ENCODE measurements around the gene EXOSC7.
"Not testable (repeated sequence)": the region's sequence is repeated elsewhere in the genome, so short reads cannot be mapped to it uniquely, and the experiment has no call there.

The EXOSC7 gene

GRCh38 chr3:44976002-44976815 lies at the start of gene EXOSC7, which contains the start of gene ZDHHC3:
EXOSC7 (plus strand) TSS chr3:44976244; CDS start chr3:44976278, 34 bp downstream.
ZDHHC3 (minus strand) TSS chr3:44976174; CDS start chr3:44959436, 16,738 bp downstream.
- DNase-seq: peak; percentile 38

- no peak for DNase-seq
These were observed 49.1 kb upstream of the EXOSC7 start for GRCh38 chr3:44926921-44927320.

GRCh38 chr3:44927371-44927770 lies 48.7 kb upstream of the EXOSC7 start:
- no peak for DNase-seq

- DNase-seq: no peak
These were observed 46.3 kb upstream of the EXOSC7 start for GRCh38 chr3:44929782-44930181.

- DNase-seq: no peak
These were observed 45.1 kb upstream of the EXOSC7 start for GRCh38 chr3:44930911-44931310.

GRCh38 chr3:44931791-44932190 lies 44.3 kb upstream of the EXOSC7 start:
- DNase-seq: no peak

- no peak for DNase-seq
These were observed 43.8 kb upstream of the EXOSC7 start for GRCh38 chr3:44932271-44932670.

GRCh38 chr3:44932986-44933944 lies 42.8 kb upstream of the EXOSC7 start:
- no peak for DNase-seq

- no peak for DNase-seq
These were observed 36.4 kb upstream of the EXOSC7 start for GRCh38 chr3:44939581-44940036.

GRCh38 chr3:44942202-44942921 lies 33.7 kb upstream of the EXOSC7 start:
- DNase-seq: no peak

GRCh38 chr3:44948239-44948638 lies 27.8 kb upstream of the EXOSC7 start:
- DNase-seq: no peak

GRCh38 chr3:44949770-44950169 lies 26.3 kb upstream of the EXOSC7 start:
- DNase-seq: not testable (repeated sequence)

- no peak for DNase-seq
These were observed 25.7 kb upstream of the EXOSC7 start for GRCh38 chr3:44950275-44950734.

- DNase-seq: no peak
These were observed 23.4 kb upstream of the EXOSC7 start for GRCh38 chr3:44952689-44953088.

GRCh38 chr3:44954304-44954703 lies 21.7 kb upstream of the EXOSC7 start:
- DNase-seq: no peak

- DNase-seq: no peak
These were observed 21.1 kb upstream of the EXOSC7 start for GRCh38 chr3:44954962-44955361.

- DNase-seq: no peak
These were observed 20.1 kb upstream of the EXOSC7 start for GRCh38 chr3:44955917-44956316.

- DNase-seq: no peak
These were observed 18.1 kb upstream of the EXOSC7 start for GRCh38 chr3:44957986-44958385.

- no peak for DNase-seq
These were observed 17.7 kb upstream of the EXOSC7 start for GRCh38 chr3:44958386-44958785.

- DNase-seq: no peak
These were observed 15.5 kb upstream of the EXOSC7 start for GRCh38 chr3:44960387-44961026.

- no peak for DNase-seq
These were observed 14.2 kb upstream of the EXOSC7 start for GRCh38 chr3:44961888-44962287.

Measured in GOT3 (cell line).